ENCODE measurements around the gene SERPINB12. TPM values are rescaled to one million over a fixed set of nuclear protein-coding genes. Genes with fewer than 3 reads are reported as not detected.

The SERPINB12 gene
- total RNA-seq, 2 donors from 2014 or later, result not detected

DNA sequence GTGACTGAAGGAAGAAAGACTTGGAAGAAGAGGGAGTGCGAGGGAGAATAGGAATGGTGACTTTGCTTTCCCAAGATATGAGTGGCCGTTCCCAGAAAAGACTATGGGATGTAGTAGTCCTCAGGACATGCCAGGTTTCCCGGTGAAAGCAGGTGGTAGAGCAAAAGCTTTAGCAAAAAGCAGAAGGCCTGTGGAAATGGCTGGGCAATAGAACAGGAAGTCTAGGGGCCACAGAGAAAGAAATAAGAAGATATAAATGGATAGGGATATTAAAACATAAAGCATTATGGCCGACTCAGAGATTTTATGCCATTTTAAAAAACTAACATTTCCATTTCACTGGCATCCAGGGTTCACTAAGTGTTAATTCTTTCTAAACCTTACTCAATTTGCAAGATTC lies 43.8 kb downstream of the SERPINB12 start:
- Mint-ChIP-seq H3K27ac (no peak overlapping the region), H3K9me3 (no peaks in the 10 kb centered on the region), H3K36me3 (no peaks in the 10 kb centered on the region)
- no peak for ATAC-seq
- no peak for DNase-seq (ENCODE audit: low spot score in 2 of 2)

- DNase-seq (ENCODE audit: low spot score in 2 of 2) (no peak), ATAC-seq (no peak)
- Mint-ChIP-seq H3K27ac (no peak overlapping the region), H3K9me3 (no peaks in the 10 kb centered on the region), H3K36me3 (no peaks in the 10 kb centered on the region)
Observed at GRCh38 chr18:63586431-63586830, 44.3 kb downstream of the SERPINB12 start.

GRCh38 chr18:63586966-63587365 lies 44.8 kb downstream of the SERPINB12 start, which contains the start of gene SERPINB13:
SERPINB13 (plus strand) TSS chr18:63587343; CDS start chr18:63588668, 1,325 bp downstream.
- no peak within 1 kb of the TSS for H3K27ac Mint-ChIP-seq
- no peaks in the 10 kb centered on the region for H3K36me3 Mint-ChIP-seq
- no peaks in the 10 kb centered on the region for H3K9me3 Mint-ChIP-seq
- ATAC-seq (no peak), DNase-seq (ENCODE audit: low spot score in 2 of 2) (no peak)

DNA sequence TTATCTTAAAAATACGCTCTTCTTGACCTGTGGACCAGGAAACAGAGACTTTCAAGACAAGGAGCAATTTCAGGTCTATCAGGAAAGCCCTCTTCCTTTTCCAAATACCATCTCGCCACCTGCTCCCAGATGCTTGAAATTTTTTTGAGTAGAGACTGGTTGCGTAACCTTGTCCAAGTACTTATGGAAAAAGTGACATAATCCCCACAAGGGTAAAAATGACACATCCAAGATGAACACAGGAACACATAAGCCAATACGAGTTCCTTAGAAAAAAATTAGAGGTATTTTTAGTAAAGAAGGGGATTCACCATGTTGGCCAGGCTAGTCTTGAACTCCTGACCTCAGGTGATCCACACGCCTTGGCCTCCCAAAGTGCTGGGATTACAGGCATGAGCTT lies 46.7 kb downstream of the SERPINB12 start:
- no peak for ATAC-seq
- DNase-seq (ENCODE audit: low spot score in 2 of 2), result no peak
- H3K27ac Mint-ChIP-seq, result no peak overlapping the region
- H3K9me3 Mint-ChIP-seq, result no peaks in the 10 kb centered on the region
- no peaks in the 10 kb centered on the region for H3K36me3 Mint-ChIP-seq

- Mint-ChIP-seq H3K27ac (no peak overlapping the region), H3K9me3 (no peaks in the 10 kb centered on the region), H3K36me3 (no peaks in the 10 kb centered on the region)
- no peak for DNase-seq (ENCODE audit: low spot score in 2 of 2)
- ATAC-seq, result no peak
Observed at GRCh38 chr18:63590373-63590772, 48.2 kb downstream of the SERPINB12 start.

- Mint-ChIP-seq H3K36me3 (no peaks in the 10 kb centered on the region), H3K27ac (peak overlapping the region in 1 of 2 donors; percentile 52), H3K9me3 (no peaks in the 10 kb centered on the region)
- ATAC-seq, result no peak
- DNase-seq (ENCODE audit: low spot score in 2 of 2), result no peak
Observed at GRCh38 chr18:63590966-63591695, 49.0 kb downstream of the SERPINB12 start.

DNA sequence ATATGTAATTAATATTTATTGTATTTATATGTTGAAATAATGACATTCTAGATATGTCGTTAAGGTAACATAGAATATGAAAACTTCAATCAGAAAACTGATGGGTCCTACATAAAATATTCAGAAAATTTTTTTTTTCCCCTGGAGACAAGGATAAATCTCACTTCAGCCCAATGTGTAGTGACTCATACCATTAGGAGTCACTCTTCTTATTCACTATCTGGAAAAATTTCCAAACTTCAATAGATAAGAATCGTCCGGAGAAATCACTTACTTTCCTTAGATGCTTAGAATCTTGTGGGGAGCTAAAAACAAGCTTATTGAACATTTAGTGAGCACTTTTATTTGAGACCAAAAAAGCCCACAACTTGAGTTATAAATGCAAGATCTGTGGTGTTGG lies 49.6 kb downstream of the SERPINB12 start:
- no peak overlapping the region for H3K27ac Mint-ChIP-seq
- no peaks in the 10 kb centered on the region for H3K36me3 Mint-ChIP-seq
- DNase-seq (ENCODE audit: low spot score in 2 of 2), result no peak
- H3K9me3 Mint-ChIP-seq, result no peaks in the 10 kb centered on the region
- ATAC-seq, result no peak

DNA sequence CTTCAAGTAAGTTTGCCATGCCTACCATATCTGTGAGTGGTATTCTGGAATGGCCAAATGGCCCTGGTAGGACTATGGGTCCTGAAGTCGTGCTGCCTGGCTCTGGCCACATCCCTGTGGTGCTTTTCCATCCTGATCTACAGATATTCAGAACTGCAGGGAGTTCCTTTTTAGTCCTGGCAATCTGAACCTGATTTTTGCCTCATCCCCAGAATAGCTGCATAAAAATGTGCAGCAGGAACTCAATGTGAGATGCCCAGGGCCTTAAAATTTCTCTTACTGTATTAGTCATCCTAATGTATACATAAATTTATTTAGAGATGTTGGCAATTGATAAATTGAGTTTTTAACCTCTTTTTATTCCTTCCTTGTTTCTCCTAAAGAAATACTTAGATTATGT lies 50.3 kb downstream of the SERPINB12 start:
- ATAC-seq (no peak), DNase-seq (ENCODE audit: low spot score in 2 of 2) (no peak)
- Mint-ChIP-seq H3K27ac (no peak overlapping the region), H3K36me3 (no peaks in the 10 kb centered on the region), H3K9me3 (no peaks in the 10 kb centered on the region)

DNA sequence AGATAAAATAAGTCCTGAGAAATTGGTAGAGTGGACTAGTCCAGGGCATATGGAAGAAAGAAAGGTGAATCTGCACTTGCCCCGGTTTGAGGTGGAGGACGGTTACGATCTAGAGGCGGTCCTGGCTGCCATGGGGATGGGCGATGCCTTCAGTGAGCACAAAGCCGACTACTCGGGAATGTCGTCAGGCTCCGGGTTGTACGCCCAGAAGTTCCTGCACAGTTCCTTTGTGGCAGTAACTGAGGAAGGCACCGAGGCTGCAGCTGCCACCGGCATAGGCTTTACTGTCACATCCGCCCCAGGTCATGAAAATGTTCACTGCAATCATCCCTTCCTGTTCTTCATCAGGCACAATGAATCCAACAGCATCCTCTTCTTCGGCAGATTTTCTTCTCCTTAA lies 54.8 kb downstream of the SERPINB12 start:
- Mint-ChIP-seq H3K27ac (no peak overlapping the region), H3K9me3 (no peaks in the 10 kb centered on the region), H3K36me3 (no peaks in the 10 kb centered on the region)
- DNase-seq (ENCODE audit: low spot score in 2 of 2), result no peak
- ATAC-seq, result no peak

DNA sequence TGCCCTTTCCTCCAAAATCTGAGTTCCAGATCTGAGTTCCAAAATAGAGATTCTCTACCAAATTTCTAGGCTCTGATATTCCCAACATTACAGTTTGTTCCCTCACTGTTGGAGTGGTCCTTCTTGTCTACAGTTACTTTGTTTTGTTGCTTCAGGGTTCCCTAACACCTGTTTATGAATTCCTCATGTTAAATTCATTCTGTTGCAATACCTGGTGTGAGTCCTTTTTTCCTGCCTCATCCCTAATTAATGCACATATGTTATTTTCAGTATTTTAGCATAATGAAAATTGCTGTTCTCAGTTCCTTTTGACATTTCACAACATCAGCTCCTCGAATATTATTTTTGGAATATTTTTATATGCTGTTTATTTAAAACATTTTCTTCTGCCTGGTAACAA lies 61.2 kb downstream of the SERPINB12 start:
- ATAC-seq, result no peak
- DNase-seq (ENCODE audit: low spot score in 2 of 2), result no peak
- no peak overlapping the region for H3K27ac Mint-ChIP-seq
- H3K9me3 Mint-ChIP-seq, result no peaks in the 10 kb centered on the region
- H3K36me3 Mint-ChIP-seq, result no peaks in the 10 kb centered on the region

DNA sequence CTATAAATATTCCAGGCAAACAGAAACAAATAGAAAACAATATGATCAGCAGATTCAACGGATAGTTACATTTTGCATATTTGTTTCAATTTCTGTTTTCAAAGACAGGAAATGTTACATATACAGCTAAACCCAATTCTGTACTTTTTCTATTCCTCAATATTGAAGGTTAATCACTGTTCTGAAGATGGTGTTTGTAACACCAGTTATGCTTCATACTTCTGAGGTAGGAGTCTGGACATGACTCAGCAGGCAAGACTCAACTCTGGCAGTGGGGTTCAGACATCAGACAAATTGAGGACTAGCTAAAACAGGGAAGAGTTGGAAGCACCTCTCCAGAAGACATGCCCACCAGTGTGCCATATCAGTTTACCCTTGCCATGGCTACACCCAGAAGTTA lies 61.6 kb downstream of the SERPINB12 start:
- no peaks in the 10 kb centered on the region for H3K36me3 Mint-ChIP-seq
- no peak overlapping the region for H3K27ac Mint-ChIP-seq
- H3K9me3 Mint-ChIP-seq, result no peaks in the 10 kb centered on the region
- DNase-seq (ENCODE audit: low spot score in 2 of 2) (no peak), ATAC-seq (no peak)

DNA sequence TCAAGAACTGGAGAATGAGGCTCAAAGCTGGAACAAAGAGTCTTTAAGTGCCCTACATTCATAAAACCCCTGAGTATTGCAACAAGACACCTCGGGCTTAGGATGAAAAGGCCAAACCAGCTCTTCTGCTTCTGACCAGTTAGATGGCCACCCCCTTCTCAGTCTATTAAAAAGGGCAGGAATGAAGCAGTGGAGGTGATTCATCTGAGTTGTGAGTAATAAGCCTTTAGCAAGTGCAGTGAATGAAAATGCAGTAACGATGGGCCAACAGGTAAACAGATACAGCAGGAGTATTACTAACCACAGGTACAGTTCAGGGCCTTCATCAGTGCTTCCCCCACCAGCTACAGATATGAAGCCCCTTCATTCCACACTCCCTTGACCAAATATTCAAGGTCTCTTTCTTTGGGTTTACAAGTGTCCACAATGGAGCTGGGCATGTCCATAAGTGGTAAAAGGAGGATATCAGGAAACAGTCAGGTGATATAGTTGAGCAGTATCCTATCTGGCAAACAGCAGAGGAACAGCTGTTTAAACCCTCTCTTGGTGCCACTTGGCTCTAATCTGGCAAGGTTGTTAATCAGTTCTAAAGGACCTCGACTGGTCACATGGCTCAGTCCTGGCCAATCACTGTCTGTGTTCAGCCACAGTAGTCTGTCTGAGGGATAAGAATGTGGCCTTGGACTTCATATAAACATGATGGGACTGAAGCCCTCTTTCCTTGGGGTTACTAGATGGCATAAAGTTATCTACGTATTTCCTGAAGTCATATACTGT lies 62.8 kb downstream of the SERPINB12 start:
- no peak for ATAC-seq
- no peaks in the 10 kb centered on the region for H3K9me3 Mint-ChIP-seq
- no peak overlapping the region for H3K27ac Mint-ChIP-seq
- H3K36me3 Mint-ChIP-seq, result no peaks in the 10 kb centered on the region
- no peak for DNase-seq (ENCODE audit: low spot score in 2 of 2)

- no peaks in the 10 kb centered on the region for H3K9me3 Mint-ChIP-seq
- no peak for DNase-seq (ENCODE audit: low spot score in 2 of 2)
- no peaks in the 10 kb centered on the region for H3K36me3 Mint-ChIP-seq
- H3K27ac Mint-ChIP-seq, result no peak overlapping the region
- no peak for ATAC-seq
Observed at GRCh38 chr18:63606526-63606925, 64.4 kb downstream of the SERPINB12 start.

DNA sequence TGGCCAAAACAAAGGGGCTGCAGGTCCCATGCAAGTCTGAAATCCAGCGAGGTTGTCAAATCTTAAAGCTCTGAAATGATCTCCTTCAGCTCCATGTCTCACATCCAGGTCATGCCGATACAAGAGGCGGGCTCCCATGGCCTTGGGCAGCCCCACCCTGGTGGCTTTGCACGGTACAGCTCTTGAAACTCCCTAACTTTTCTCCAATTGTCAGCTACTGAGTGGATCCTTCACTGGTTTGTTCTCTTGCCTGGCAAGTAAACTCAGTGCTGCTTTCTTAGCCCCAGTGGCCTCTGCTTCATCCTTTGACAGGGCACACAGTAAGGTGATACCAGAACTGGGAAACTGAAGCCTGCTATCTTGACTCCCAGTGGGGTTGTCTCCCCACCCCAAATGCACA lies 71.3 kb downstream of the SERPINB12 start:
- H3K27ac Mint-ChIP-seq, result no peak overlapping the region
- DNase-seq (ENCODE audit: low spot score in 2 of 2), result no peak
- H3K9me3 Mint-ChIP-seq, result no peaks in the 10 kb centered on the region
- H3K36me3 Mint-ChIP-seq, result no peaks in the 10 kb centered on the region
- no peak for ATAC-seq

DNA sequence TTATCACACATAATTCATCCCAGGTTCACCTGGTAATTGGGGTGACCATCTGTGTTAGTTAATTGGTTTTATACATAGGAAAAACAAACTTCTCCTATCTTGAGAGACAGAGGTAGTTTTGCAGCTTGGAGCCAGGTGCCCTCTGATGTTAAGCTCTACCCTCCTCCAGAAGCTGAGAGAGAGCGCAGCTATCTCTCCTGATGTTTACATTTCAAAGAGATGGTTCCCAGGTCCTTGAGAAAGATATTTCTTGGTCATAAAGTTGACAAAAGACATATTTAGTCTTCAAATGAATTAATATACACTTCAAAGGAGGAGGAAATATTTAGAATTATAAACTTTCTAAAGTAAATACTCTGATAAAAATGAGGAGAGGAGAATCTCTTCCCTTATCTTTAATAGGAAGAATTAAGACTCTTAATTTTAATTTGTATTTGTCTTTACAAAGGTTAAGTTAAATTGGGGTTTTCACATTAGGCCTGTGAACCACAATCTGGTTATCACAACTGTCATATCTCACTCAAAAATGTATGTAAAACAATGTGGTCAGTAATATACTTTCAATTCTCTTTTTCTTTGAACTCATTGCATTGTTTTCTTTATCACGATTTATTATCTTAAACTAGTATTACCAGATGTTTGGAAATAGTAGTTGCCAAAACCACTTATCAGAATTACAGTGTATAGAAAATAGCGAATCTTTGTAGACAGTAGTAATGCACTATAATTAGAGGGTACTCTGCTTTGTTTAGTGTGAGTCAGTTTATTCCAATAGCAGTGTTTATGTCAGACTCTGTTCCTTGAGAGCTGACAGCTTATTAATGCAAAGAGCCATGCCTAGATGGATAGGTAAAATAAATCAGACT lies 75.1 kb downstream of the SERPINB12 start:
- H3K27ac Mint-ChIP-seq, result no peak overlapping the region
- no peak for DNase-seq (ENCODE audit: low spot score in 2 of 2)
- no peak for ATAC-seq
- H3K9me3 Mint-ChIP-seq, result peaks cover 0 to 8% of the 10 kb centered on the region in 2 donors
- no peaks in the 10 kb centered on the region for H3K36me3 Mint-ChIP-seq

DNA sequence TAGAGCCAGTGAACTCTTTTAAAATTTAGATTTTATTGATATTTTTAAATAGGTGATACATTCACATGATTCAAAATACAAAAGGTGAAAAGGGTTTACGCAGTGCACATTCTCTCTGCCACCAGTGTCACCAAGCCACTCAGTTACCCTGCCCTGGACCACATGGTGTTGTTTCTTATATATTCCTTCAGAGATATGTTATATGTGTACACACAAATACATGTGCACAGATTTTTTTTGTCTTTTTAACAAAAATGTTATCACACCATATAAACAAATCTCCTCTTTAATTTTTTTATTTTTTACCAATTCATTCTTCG lies 75.7 kb downstream of the SERPINB12 start:
- DNase-seq (ENCODE audit: low spot score in 2 of 2) (no peak), ATAC-seq (no peak)
- no peak overlapping the region for H3K27ac Mint-ChIP-seq
- no peaks in the 10 kb centered on the region for H3K36me3 Mint-ChIP-seq
- peaks cover 0 to 8% of the 10 kb centered on the region in 2 donors for H3K9me3 Mint-ChIP-seq

Measured in activated naive CD4-positive, alpha-beta T cell treated with anti-CD3 and anti-CD28 coated beads, Interleukin-2, amount 50 U/mL, for 72 hours (primary cell).